ENCODE data around the gene TNPO1. TPM values are rescaled to one million over a fixed set of nuclear protein-coding genes. Genes with fewer than 3 reads are reported as not detected.

The TNPO1 gene
- total and polyA plus RNA-seq, 2 of the 8 experiments (the other 6 are each of a cell fraction or from before 2014, with no cell fraction given) = 38.5 to 211 TPM

DNA sequence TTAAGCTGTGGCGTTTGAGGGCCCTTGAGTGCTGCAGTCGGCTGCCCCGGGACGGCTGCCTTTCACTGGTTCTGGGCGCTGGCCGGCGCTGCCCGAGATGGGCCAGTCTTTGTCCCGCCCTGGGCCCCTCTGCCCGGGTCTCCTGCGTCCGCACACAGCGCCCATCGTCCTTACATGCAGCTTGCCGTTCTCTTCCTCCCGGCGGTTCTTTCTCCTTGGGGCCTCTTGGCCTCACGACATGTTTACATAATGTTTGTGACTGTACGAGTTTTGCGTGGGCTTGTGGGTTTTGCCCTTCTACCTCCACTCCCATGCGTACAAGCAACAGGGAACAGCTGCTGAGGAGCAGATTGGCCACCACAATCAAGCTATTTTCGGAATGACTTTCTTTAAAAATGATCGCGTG is 618 bp downstream of the TNPO1 start:
- H3K79me1 ChIP-seq (ENCODE audit: low read depth, low read length) = no peaks in the 10 kb centered on the region
- peak overlapping the region; percentile 86 for H3K27ac ChIP-seq (ENCODE audit: low read depth, low read length)
- no peak for DNase-seq (ENCODE audit: low read depth in 1 of 2, low spot score in 2 of 2)
- peak overlapping the region; percentile 86 to 94 for H3K4me2 ChIP-seq (ENCODE audit: insufficient read depth in 1 of 2, low read depth in 2 of 2, low read length in 2 of 2)
- H3K9me3 ChIP-seq (ENCODE audit: insufficient read depth in 2 of 2, low read depth in 1 of 2, low read length in 1 of 2) = no peaks in the 10 kb centered on the region
- ChIA-PET CTCF (ENCODE audit: partially characterized antibody) (interaction anchor here (0.8 to 4.0 kb wide), 10 partner anchors 9 to 298 kb away, joined by 3 to 25 read pairs (median 4); no protein-coding TSS in a partner anchor), POLR2A (ENCODE audit: partially characterized antibody) (interaction anchor here (1.2 to 2.8 kb wide), 5 partner anchors 9 to 497 kb away, joined by 3 to 18 read pairs (median 4); partner anchors contain the start of genes MRPS27 and PTCD2)
- H3K23me2 ChIP-seq (ENCODE audit: low read depth, low read length) = peaks cover 6% of the 10 kb centered on the region; the same call in 1 of the 2 replicates
- H3K56ac ChIP-seq (replicated peaks; ENCODE audit: insufficient read length, low read depth, low read length) = no peak overlapping the region
- peak overlapping the region; percentile 76 to 87 (median 81) for H3K4me3 ChIP-seq (ENCODE audit: extremely low read depth in 1 of 4, insufficient read depth in 2 of 4, low read depth in 3 of 4, low read length in 4 of 4)
- H4K5ac ChIP-seq (ENCODE audit: insufficient read length, low read depth, low read length) = peak overlapping the region; percentile 66
- no peaks in the 10 kb centered on the region for H3K36me3 ChIP-seq (ENCODE audit: control insufficient read depth in 2 of 4, insufficient read depth in 4 of 4, low read length in 3 of 4)
- H3K79me2 ChIP-seq (ENCODE audit: control insufficient read depth in 1 of 2, insufficient read depth in 2 of 2, low read length in 2 of 2) = peaks cover 0 to 28% of the 10 kb centered on the region in 2 experiments; a peak in 2 of 4 replicates
- H2BK120ac ChIP-seq (replicated peaks; ENCODE audit: low read depth, low read length) = no peak overlapping the region
- H4K91ac ChIP-seq (replicated peaks; ENCODE audit: insufficient read length, low read length) = peak overlapping the region; percentile 19
- 2% methylated on average over 24 of the region's 24 CpGs; no CpG with 5 or more reads in 1 of the 2 experiments for WGBS, 2 experiments (ENCODE audit: extremely low coverage in 1 of 2, insufficient coverage in 1 of 2, insufficient read length in 1 of 2, insufficient replicate concordance in 2 of 2, low coverage in 1 of 2, low lambda C conversion rate in 2 of 2, missing lambda C conversion rate in 1 of 2)
- no peak overlapping the region for H2BK20ac ChIP-seq (ENCODE audit: low read length)
- TF ChIP-seq SP2 (IDR thresholded peaks at IDR 0.05; ENCODE audit: low read length) (no peak), MAX (IDR thresholded peaks at IDR 0.05) (0 out of 2 replicates have a peak, but pooled peaks have one; percentile 3)
- peak overlapping the region; percentile 88 for H3K18ac ChIP-seq (ENCODE audit: extremely low read depth, low read length)
- H3K14ac ChIP-seq (ENCODE audit: insufficient read length) = no peak overlapping the region
- no peak overlapping the region for H2AK5ac ChIP-seq (ENCODE audit: low read depth, low read length)
- H3K9ac ChIP-seq (replicated peaks in 1 of 4; ENCODE audit: extremely low read depth in 1 of 4, low read depth in 3 of 4, low read length in 3 of 4) = peak overlapping the region; percentile 84 to 97 (median 88)
- H2BK15ac ChIP-seq (ENCODE audit: low read length) = no peak overlapping the region
- H2BK12ac ChIP-seq (ENCODE audit: low read depth, low read length) = no peak overlapping the region
- peak overlapping the region; percentile 97; the same call in 1 of the 2 replicates for H4K8ac ChIP-seq (ENCODE audit: extremely low read depth, insufficient read depth, low read length)
- H3K4me1 ChIP-seq (replicated peaks in 1 of 4; ENCODE audit: control insufficient read depth in 3 of 4, insufficient read depth in 4 of 4, low read length in 3 of 4) = peaks cover 0 to 6% (median 1%) of the 10 kb centered on the region in 4 experiments; a peak in 5 of 7 replicates
- no peak overlapping the region for H3K4ac ChIP-seq (replicated peaks; ENCODE audit: insufficient read length, low read depth, low read length)
- 0 out of 2 replicates have a peak overlapping the region, but pooled peaks have one; percentile 46 for H2BK5ac ChIP-seq (ENCODE audit: low read depth, low read length)
- FAIRE-seq = no peak
- no peak overlapping the region for H3K23ac ChIP-seq (ENCODE audit: insufficient read length)
- peak overlapping the region; percentile 59; the same call in 1 of the 2 replicates for H2AFZ ChIP-seq (ENCODE audit: low read length)
- no peaks in the 10 kb centered on the region for H3K27me3 ChIP-seq (replicated peaks in 1 of 4; ENCODE audit: control insufficient read depth in 3 of 4, extremely low read depth in 1 of 4, insufficient read depth in 3 of 4, low read length in 3 of 4)
- H4K20me1 ChIP-seq (replicated peaks in 1 of 2; ENCODE audit: control insufficient read depth in 1 of 2, insufficient read depth in 2 of 2, low read length in 2 of 2) = no peaks in the 10 kb centered on the region

All from H1 (cell line).